Nephron (organoid): ENCODE results near the gene TPRA1.
A peak's percentile ranks its signal among the peaks of the same experiment; 100 is the strongest.

Experiments used
- H3K27ac Mint-ChIP-seq, 3 experiments: 2 replicates each; pipeline ENCODE4 v1.8.0; 2020; ENCODE audit warnings: mixed read lengths in 3 of 3, mild to moderate bottlenecking in 2 of 3, moderate library complexity in 1 of 3
- H3K27me3 Mint-ChIP-seq: 2 replicates; pipeline ENCODE4 v1.8.0; 2021; ENCODE audit warnings: low read depth, mild to moderate bottlenecking, moderate library complexity, mixed read lengths
- H3K36me3 Mint-ChIP-seq: 2 replicates; pipeline ENCODE4 v1.8.0; 2020; ENCODE audit warnings: low read depth, mixed read lengths
- H3K4me1 Mint-ChIP-seq: 2 replicates; pipeline ENCODE4 v1.8.0; 2020; ENCODE audit warnings: mixed read lengths
- H3K4me3 Mint-ChIP-seq, 3 experiments: 2 replicates each; pipeline ENCODE4 v1.8.0; 2020; ENCODE audit warnings: mild to moderate bottlenecking in 3 of 3, mixed read lengths in 3 of 3, moderate library complexity in 2 of 3
- H3K9me3 Mint-ChIP-seq: 2 replicates; pipeline ENCODE4 v1.8.0; 2020; ENCODE audit warnings: mixed read lengths
- TF ChIP-seq, protein P1 (sequence below), 3 experiments: fragments of 200-600 bp; sonication (generic); IDR thresholded peaks; one replicate each; pipeline ENCODE4 v1.5.0; 2021; ENCODE audit warnings: antibody characterized with exemption in 3 of 3; ENCODE audit not compliant: unreplicated experiment in 3 of 3

Gene TPRA1

DNA sequence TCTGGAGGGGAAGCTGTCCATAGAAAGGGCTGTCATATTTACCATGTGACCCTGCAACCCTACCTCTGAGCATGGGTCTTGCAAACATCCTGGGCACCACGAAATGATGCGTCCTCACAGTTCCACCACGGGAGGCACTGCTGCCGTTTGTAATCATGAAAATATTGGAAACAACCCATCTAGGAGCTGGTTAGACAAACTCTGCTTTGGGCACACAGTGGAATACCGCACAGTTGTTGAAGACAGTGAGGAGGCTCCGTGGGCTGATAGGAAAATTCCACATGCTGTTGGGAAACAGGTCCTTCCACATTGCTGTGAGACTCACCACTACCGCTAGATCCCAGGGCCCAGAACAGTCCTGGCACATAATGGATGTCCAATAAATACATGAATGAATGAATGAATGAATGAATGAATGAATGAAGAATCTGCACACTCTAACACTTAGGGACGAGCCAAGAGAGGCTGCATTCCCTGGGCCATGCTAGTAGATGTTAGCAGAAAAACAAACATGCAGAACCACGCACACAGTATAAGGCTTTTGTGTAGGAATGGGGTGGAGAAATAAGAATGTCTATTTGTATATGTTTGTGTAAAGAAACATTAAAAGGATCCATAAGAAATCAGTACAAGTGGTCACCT, 40.6 kb downstream of the TPRA1 start:
- H3K4me3 Mint-ChIP-seq: peak overlapping the region in 1 of 3 experiments; percentile 37
- peak overlapping the region; percentile 3 to 29 (median 17) for H3K27ac Mint-ChIP-seq
- peaks cover 49% of the 10 kb centered on the region for H3K4me1 Mint-ChIP-seq
- H3K9me3 Mint-ChIP-seq: no peaks in the 10 kb centered on the region
- TF ChIP-seq, protein P1, sequence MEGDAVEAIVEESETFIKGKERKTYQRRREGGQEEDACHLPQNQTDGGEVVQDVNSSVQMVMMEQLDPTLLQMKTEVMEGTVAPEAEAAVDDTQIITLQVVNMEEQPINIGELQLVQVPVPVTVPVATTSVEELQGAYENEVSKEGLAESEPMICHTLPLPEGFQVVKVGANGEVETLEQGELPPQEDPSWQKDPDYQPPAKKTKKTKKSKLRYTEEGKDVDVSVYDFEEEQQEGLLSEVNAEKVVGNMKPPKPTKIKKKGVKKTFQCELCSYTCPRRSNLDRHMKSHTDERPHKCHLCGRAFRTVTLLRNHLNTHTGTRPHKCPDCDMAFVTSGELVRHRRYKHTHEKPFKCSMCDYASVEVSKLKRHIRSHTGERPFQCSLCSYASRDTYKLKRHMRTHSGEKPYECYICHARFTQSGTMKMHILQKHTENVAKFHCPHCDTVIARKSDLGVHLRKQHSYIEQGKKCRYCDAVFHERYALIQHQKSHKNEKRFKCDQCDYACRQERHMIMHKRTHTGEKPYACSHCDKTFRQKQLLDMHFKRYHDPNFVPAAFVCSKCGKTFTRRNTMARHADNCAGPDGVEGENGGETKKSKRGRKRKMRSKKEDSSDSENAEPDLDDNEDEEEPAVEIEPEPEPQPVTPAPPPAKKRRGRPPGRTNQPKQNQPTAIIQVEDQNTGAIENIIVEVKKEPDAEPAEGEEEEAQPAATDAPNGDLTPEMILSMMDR (IDR thresholded peaks at IDR 0.05; ENCODE audit: unreplicated experiment in 3 of 3): no peak
- peaks cover 12% of the 10 kb centered on the region for H3K27me3 Mint-ChIP-seq
- no peaks in the 10 kb centered on the region for H3K36me3 Mint-ChIP-seq

DNA sequence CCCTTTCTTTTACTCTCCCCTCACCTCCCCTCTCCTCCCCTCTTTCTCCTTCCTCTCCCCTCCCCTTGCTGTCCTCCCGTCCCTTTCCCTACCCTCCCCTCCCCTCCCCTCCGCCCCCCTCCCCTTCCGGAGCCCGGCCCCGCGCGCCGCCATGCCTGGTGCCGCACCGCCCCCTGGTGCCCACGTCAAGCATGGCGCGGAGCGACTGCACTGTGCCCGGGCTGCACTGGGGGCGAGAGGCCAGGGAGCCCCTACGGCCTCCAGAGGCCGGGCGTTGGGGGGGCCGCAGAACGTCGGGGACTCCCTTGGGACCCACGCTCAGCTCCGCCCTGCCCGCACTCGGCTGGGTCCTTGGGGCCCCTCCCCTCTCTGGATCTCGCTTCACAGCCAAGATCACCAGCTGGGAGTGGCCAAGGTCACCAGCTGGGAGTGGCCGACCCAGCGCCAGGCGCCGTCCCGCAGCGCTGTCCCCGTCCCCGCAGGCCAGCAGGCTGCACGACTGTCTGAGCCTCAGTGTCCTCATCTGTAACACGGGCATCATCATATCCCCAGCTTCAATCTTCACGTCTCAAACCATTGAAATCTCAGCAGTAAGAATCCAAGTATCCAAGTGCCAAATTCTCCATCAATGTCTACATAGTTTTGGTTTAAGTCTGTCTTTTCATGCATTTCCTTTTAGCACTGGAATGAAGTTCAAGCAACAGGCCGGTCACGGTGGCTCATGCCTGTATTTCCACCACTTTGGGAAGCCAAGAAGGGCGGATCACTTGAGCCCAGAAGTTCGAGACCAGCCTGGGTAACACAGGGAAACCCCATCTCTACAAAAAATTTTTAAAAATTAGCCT, 42.5 kb downstream of the TPRA1 start:
- TF ChIP-seq, protein P1 (IDR thresholded peaks at IDR 0.05; ENCODE audit: unreplicated experiment in 3 of 3): peak; percentile 66 to 72 (median 72)
- H3K27ac Mint-ChIP-seq: peak overlapping the region in 1 of 3 experiments; percentile 13
- H3K27me3 Mint-ChIP-seq: peaks cover 8% of the 10 kb centered on the region
- no peaks in the 10 kb centered on the region for H3K36me3 Mint-ChIP-seq
- no peaks in the 10 kb centered on the region for H3K9me3 Mint-ChIP-seq
- peaks cover 52% of the 10 kb centered on the region for H3K4me1 Mint-ChIP-seq
- peak overlapping the region; percentile 73 to 80 (median 76) for H3K4me3 Mint-ChIP-seq

DNA sequence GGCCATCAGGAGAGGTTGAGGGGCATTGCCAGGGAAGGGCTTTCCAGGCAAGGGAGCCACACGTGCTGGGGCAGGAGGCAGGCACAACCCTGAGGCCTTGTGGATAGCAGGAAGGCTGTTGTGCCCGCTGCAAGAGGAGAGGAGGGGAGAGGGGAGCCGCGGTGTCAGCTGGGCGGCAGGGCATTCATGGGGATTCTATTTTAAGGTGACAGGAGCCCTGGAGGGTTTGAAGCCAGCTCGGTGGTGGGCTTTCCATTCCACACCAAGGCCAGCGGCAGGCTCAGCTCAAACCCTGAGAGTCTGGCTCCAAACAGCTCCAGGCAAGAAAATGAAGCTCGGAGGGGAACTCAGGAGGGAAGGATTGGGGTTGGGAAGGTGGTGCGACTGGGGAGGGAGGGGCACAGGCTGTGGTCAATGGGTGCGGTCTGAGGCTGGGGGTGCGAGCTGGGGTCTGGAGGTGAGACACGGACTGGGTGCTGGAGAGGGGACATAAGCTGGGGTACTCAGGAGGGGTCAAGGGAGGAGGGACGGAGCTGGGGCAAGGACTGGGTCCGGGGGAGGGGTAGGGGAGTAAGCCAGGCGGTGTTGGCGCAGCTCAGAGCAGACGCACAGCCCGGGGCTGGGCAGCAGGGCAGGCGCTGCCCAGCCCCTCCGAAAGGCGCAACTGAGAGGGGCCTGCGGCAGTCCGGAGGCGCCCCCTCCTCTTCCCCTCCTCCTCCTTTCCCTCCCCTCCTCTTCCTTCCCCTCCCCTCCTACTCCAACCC, 43.4 kb downstream of the TPRA1 start:
- no peaks in the 10 kb centered on the region for H3K36me3 Mint-ChIP-seq
- TF ChIP-seq, protein P1 (IDR thresholded peaks at IDR 0.05; ENCODE audit: unreplicated experiment in 3 of 3): no peak
- peaks cover 8% of the 10 kb centered on the region for H3K27me3 Mint-ChIP-seq
- H3K4me3 Mint-ChIP-seq: peak overlapping the region; percentile 64 to 73 (median 66)
- peak overlapping the region in 1 of 3 experiments; percentile 40 for H3K27ac Mint-ChIP-seq
- H3K9me3 Mint-ChIP-seq: no peaks in the 10 kb centered on the region
- peaks cover 47% of the 10 kb centered on the region for H3K4me1 Mint-ChIP-seq

DNA sequence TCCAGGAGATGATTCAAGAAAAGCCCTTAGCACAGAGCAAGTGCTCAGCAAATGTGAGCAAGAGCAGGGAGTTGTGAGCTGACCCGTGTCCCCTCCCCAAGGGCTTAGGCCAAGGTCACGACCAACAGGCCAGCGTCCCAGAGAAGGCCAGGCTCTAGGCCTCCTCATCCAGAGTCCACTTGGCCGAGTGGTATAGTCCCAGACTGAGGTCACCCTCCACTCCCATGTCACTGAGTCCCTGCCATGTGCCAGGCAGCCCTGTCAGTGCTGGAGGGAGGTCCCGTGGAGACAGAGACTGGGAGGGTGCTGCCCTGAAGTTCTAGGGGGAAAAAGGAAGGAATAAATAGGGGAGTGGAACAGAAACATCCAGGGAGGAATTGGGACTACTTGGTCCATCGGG, 44.0 kb downstream of the TPRA1 start:
- Mint-ChIP-seq H3K4me3 (peak overlapping the region; percentile 64 to 73 (median 66)), H3K4me1 (peaks cover 44% of the 10 kb centered on the region), H3K9me3 (no peaks in the 10 kb centered on the region), H3K27me3 (peaks cover 8% of the 10 kb centered on the region), H3K27ac (peak overlapping the region in 1 of 3 experiments; percentile 40), H3K36me3 (no peaks in the 10 kb centered on the region)
- TF ChIP-seq, protein P1 (IDR thresholded peaks at IDR 0.05; ENCODE audit: unreplicated experiment in 3 of 3): no peak

DNA sequence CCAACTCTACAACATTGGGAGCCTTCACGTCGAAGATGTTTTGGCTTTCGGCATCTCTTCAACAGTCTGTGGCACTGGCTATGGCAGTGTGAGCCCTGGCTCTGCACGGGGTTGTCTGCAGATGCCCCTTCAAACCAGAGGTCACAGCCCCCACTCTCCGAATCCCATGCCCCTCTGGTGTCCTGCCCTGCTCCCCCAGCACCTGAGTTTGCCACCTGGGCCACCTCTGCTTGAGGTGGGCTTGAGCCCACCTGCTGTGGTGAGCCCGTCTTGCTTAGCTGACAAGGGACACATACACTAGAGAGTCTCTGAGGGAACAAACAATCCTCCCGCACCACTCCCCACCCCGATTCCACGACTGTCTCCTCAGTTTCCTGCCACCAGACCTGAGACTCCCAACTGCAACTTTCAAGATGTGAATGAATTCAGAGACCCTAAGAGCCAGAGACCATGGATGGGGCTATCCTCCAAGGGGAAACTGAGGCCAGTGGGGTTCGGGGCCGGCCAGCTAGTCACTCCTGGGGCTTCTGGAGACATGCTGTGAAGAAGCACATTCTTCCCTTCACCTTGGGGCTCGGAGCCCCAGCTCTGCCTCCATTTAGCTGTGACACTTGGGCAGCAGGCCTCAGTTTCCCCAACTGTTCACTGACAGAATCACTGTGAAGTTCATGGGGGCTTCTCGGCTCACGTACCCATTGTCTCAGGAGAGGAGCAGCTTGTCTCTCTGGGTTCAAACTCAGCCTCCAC, 44.6 kb downstream of the TPRA1 start:
- H3K4me3 Mint-ChIP-seq: peak overlapping the region in 1 of 3 experiments; percentile 35
- H3K36me3 Mint-ChIP-seq: no peaks in the 10 kb centered on the region
- no peak overlapping the region for H3K27ac Mint-ChIP-seq
- H3K27me3 Mint-ChIP-seq: peaks cover 11% of the 10 kb centered on the region
- TF ChIP-seq, protein P1 (IDR thresholded peaks at IDR 0.05; ENCODE audit: unreplicated experiment in 3 of 3): no peak
- H3K9me3 Mint-ChIP-seq: no peaks in the 10 kb centered on the region
- peaks cover 41% of the 10 kb centered on the region for H3K4me1 Mint-ChIP-seq
